K562 (cell line): ENCODE measurements around the gene GLI3. TPM values are rescaled to one million over a fixed set of nuclear protein-coding genes. Genes with fewer than 3 reads are reported as not detected.
A peak's percentile ranks its signal among the peaks of the same experiment; 100 is the strongest.

Experiments used
- ATAC-seq: fragments of 200-7000 bp; cut with Tn5 transposase; 3 replicates; pipeline ENCODE4 v1.9.1; 2020; ENCODE audit warnings: moderate library complexity
- BruUV-seq: library from RNA; stranded (reverse); fragments of 400-500 nt; replicated peaks from 2 replicates; lab custom pipeline; 2021; lab: Mats Ljungman, UMichigan
- CTCF ChIA-PET: fragments of 300-600 bp; formaldehyde crosslinking; extraction: SDS; loops from one replicate; lab custom pipeline; 2021; ENCODE audit warnings: low intra/inter-chr PET ratio; lab: Yijun Ruan, JAX
- POLR2A ChIA-PET: fragments of 300-600, 350-650 bp; sonication (Branson Sonifier 250); formaldehyde crosslinking; extraction: SDS; loops from one replicate; lab custom pipeline; 2021; ENCODE audit warnings: antibody characterized with exemption, inconsistent platforms; lab: Yijun Ruan, JAX
- DNase-seq, 4 experiments: peaks; one replicate each; pipeline versions ENCODE4 v3.0.0 to v3.0.0-alpha.2; 2011 to 2018; ENCODE audit warnings: low spot score in 3 of 4, mixed read lengths in 3 of 4; ENCODE audit errors: extremely low read depth in 1 of 4
- FAIRE-seq: peaks from 2 replicates; lab custom pipeline; 2011; peaks lifted over from hg19 to GRCh38; lab: Jason Lieb, UNC
- H2AFZ ChIP-seq: 2 replicates; pipeline ENCODE4 v1.6.0; 2011; ENCODE audit warnings: low read depth, low read length, control low read depth, inconsistent platforms
- H3K27ac ChIP-seq: fragments of 200-600 bp; 3 replicates; pipeline ENCODE4 v1.8.0; 2011; ENCODE audit warnings: low read depth, mild to moderate bottlenecking, control low read depth, inconsistent platforms, low read length, moderate library complexity, mixed read lengths; ENCODE audit errors: extremely low read depth
- H3K27me3 ChIP-seq, 2 experiments: fragments of 300-600 bp in 1 of 2; 2 replicates in 1 of 2; 3 replicates in 1 of 2; pipeline versions ENCODE4 v1.6.0 to v1.8.0; 2011; ENCODE audit warnings: inconsistent platforms in 2 of 2, low read length in 2 of 2, mild to moderate bottlenecking in 1 of 2, mixed read lengths in 1 of 2, moderate library complexity in 1 of 2; ENCODE audit not compliant: control insufficient read depth in 2 of 2, insufficient read depth in 2 of 2
- H3K36me3 ChIP-seq: fragments of 300-600 bp; 3 replicates; pipeline ENCODE4 v1.8.0; 2011; ENCODE audit warnings: mild to moderate bottlenecking, low read length, inconsistent platforms; ENCODE audit not compliant: control insufficient read depth, insufficient read depth
- H3K4me1 ChIP-seq, 2 experiments: fragments of 200-600 bp in 1 of 2; replicated peaks in 1 of 2; 2 replicates in 1 of 2; 3 replicates in 1 of 2; pipeline versions ENCODE4 v1.5.1 to v1.8.0; 2011; ENCODE audit warnings: inconsistent platforms in 2 of 2, low read length in 2 of 2, mild to moderate bottlenecking in 1 of 2, mixed read lengths in 1 of 2, moderate library complexity in 1 of 2; ENCODE audit not compliant: control insufficient read depth in 2 of 2, insufficient read depth in 2 of 2
- H3K4me2 ChIP-seq: 2 replicates; pipeline ENCODE4 v1.6.1; 2011; ENCODE audit warnings: low read length, control low read depth, inconsistent platforms, mixed read lengths; ENCODE audit not compliant: insufficient read depth
- H3K4me3 ChIP-seq: fragments of 200-600 bp; sonication (generic), shearing (Covaris generic); 2 replicates; pipeline ENCODE4 v1.5.1; 2016; ENCODE audit warnings: control low read depth, inconsistent platforms
- H3K79me2 ChIP-seq: fragments of 200-600 bp; 3 replicates; pipeline ENCODE4 v1.8.0; 2011; ENCODE audit warnings: low read length, inconsistent platforms; ENCODE audit not compliant: control insufficient read depth, insufficient read depth
- H3K9ac ChIP-seq, 2 experiments: 2 replicates each; pipeline versions ENCODE4 v1.6.0 to v1.6.1; 2011; ENCODE audit warnings: low read depth in 2 of 2, low read length in 2 of 2, control low read depth in 1 of 2, inconsistent platforms in 1 of 2, mild to moderate bottlenecking in 1 of 2, mixed read lengths in 1 of 2; ENCODE audit not compliant: insufficient read depth in 1 of 2
- H3K9me1 ChIP-seq: one replicate; pipeline ENCODE4 v1.6.0; 2011; ENCODE audit warnings: inconsistent platforms, mild to moderate bottlenecking, low read length, moderate library complexity; ENCODE audit not compliant: control insufficient read depth, insufficient read depth
- H3K9me3 ChIP-seq: replicated peaks from 2 replicates; pipeline ENCODE4 v1.5.1; 2011; ENCODE audit warnings: low read depth, low read length, inconsistent platforms; ENCODE audit not compliant: control insufficient read depth, insufficient read depth
- H4K20me1 ChIP-seq: replicated peaks from 2 replicates; pipeline ENCODE4 v1.6.1; 2011; ENCODE audit warnings: low read length, inconsistent platforms, mixed read lengths; ENCODE audit not compliant: control insufficient read depth, insufficient read depth
- CCAR2 ChIP-seq: fragments of 200-400 bp; formaldehyde crosslinking; IDR thresholded peaks from 2 replicates; pipeline ENCODE4 v1.6.1; 2017; ENCODE audit warnings: mild to moderate bottlenecking, low read depth, low read length
- CTCF ChIP-seq, 3 experiments: IDR thresholded peaks in 2 of 3; conservative IDR thresholded peaks in 1 of 3; 2 replicates each; pipeline ENCODE4 v1.5.1; 2011 to 2012; ENCODE audit warnings: low read length in 3 of 3, mild to moderate bottlenecking in 3 of 3, control low read depth in 2 of 3, improper control_type of control experiment in 1 of 3, inconsistent platforms in 1 of 3, low read depth in 1 of 3, mixed read lengths in 1 of 3, moderate library complexity in 1 of 3; ENCODE audit not compliant: insufficient read depth in 2 of 3
- EP400 ChIP-seq: fragments of 450-650 bp; IDR thresholded peaks from 2 replicates; pipeline ENCODE4 v1.6.1; 2017; ENCODE audit warnings: antibody characterized with exemption, mild to moderate bottlenecking, moderate library complexity
- HDAC3 ChIP-seq: fragments of 450-650 bp; IDR thresholded peaks from 2 replicates; pipeline ENCODE4 v1.6.1; 2018; ENCODE audit warnings: borderline replicate concordance, mild to moderate bottlenecking, moderate library complexity; ENCODE audit not compliant: partially characterized antibody
- HMG20B ChIP-seq: fragments of 250-450 bp; sonication (Bioruptor Pico); IDR thresholded peaks from 2 replicates; pipeline ENCODE4 v1.5.0; 2021; ENCODE audit warnings: mild to moderate bottlenecking
- NFE2L1 ChIP-seq: fragments of 450-650 bp; IDR thresholded peaks from 2 replicates; pipeline ENCODE4 v1.6.1; 2016; ENCODE audit warnings: missing genetic modification characterization, low read depth, mild to moderate bottlenecking, missing compliant biosample characterization, moderate library complexity, borderline replicate concordance
- NR1H2 ChIP-seq: sonication (generic); formaldehyde crosslinking; IDR thresholded peaks from 2 replicates; pipeline ENCODE4 v1.4.0; 2020; ENCODE audit warnings: mild to moderate bottlenecking, missing genetic modification reagents
- RAD21 ChIP-seq, 2 experiments: fragments of 250-450 bp in 1 of 2; fragments of 450-650 bp in 1 of 2; sonication (Bioruptor Pico) in 1 of 2; formaldehyde crosslinking in 1 of 2; IDR thresholded peaks in 1 of 2; conservative IDR thresholded peaks in 1 of 2; 2 replicates each; pipeline versions ENCODE4 v1.4.0 to v1.8.0; 2020 to 2022; ENCODE audit warnings: mild to moderate bottlenecking in 2 of 2, moderate library complexity in 1 of 2
- SMC3 ChIP-seq: conservative IDR thresholded peaks from 2 replicates; pipeline ENCODE4 v1.6.1; 2011; ENCODE audit warnings: low read depth, low read length, improper control_type of control experiment; ENCODE audit not compliant: insufficient read depth
- XRCC3 ChIP-seq: fragments of 450-650 bp; IDR thresholded peaks from 2 replicates; pipeline ENCODE4 v1.6.1; 2017; ENCODE audit warnings: mild to moderate bottlenecking, moderate library complexity
- ZNF239 ChIP-seq: fragments of 250-450 bp; sonication (Bioruptor Pico); IDR thresholded peaks from 2 replicates; pipeline ENCODE4 v1.4.0; 2020; ENCODE audit warnings: mild to moderate bottlenecking
- ZNF740 ChIP-seq, 3 experiments: fragments of 200-800 bp in 1 of 3; sonication (Bioruptor generic) in 1 of 3; sonication (generic) in 1 of 3; formaldehyde crosslinking in 1 of 3; IDR thresholded peaks; 2 replicates each; pipeline versions ENCODE4 v1.6.1 to v1.8.0; 2016 to 2022; ENCODE audit warnings: mild to moderate bottlenecking in 2 of 3, missing compliant biosample characterization in 2 of 3, missing genetic modification characterization in 2 of 3, missing genetic modification reagents in 1 of 3
- WGBS: fragments of 100-300 bp; shearing (Covaris generic); methylation state at CpG from one replicate; pipeline ENCODE4 v1.1.6; 2016; ENCODE audit warnings: low coverage, mixed read lengths; ENCODE audit not compliant: insufficient coverage; ENCODE audit errors: missing lambda C conversion rate; 5-methylcytosine and 5-hydroxymethylcytosine counted together
- in situ Hi-C: fragments of 300-500 bp; cut with MboI; formaldehyde crosslinking; loops from 4 replicates; pipeline ENCODE4 v1.15.0; 2018; ENCODE audit warnings: inconsistent platforms, mixed read lengths
- intact Hi-C: fragments of 100-400 bp; cut with micrococcal nuclease; formaldehyde crosslinking; loops from 2 replicates; pipeline ENCODE4 v1.14.2; 2022
- polyA plus RNA-seq, 8 experiments: library from polyadenylated mRNA; depleted of rRNA in 4 of 8; stranded (reverse) in 5 of 8; unstranded in 3 of 8; fragments of >200 nt; fragmentation: Nextera tagmentation in 2 of 8; fragmentation: Illumina TruSeq in 1 of 8; extraction: Ambion mirVana in 2 of 8; extraction: Trizol in 1 of 8; gene quantifications; 2 replicates each; pipeline versions ENCODE4 v1.2.1 to v1.2.3, GENCODE V29; 2011 to 2014; ENCODE audit warnings: inconsistent platforms in 1 of 8, missing spikeins in 1 of 8
- total RNA-seq, 7 experiments: library from RNA; depleted of rRNA in 6 of 7; stranded (reverse); fragments of >200 nt in 6 of 7; fragmentation: Illumina TruSeq in 2 of 7; extraction: Trizol in 2 of 7; gene quantifications; 2 replicates each; pipeline versions ENCODE4 v1.2.1 to v1.2.3, GENCODE V29; 2011 to 2021; ENCODE audit warnings: low replicate concordance in 1 of 7

GLI3 gene
- total and polyA plus RNA-seq, 9 of the 15 experiments (the other 6 are each of a cell fraction or from before 2014, with no cell fraction given), result 0.01 to 0.18 (median 0.07) TPM; not detected in 6

- peak; percentile 43 to 69 (median 55) for TF ChIP-seq CTCF (IDR thresholded peaks at IDR 0.05 in 2 of 3, conservative IDR thresholded peaks at IDR 0.05 in 1 of 3; ENCODE audit: insufficient read depth in 2 of 3, low read depth in 1 of 3, low read length in 3 of 3)
- TF ChIP-seq CCAR2, result no peak
- TF ChIP-seq ZNF239, result no peak
- TF ChIP-seq HDAC3, result no peak
- TF ChIP-seq NFE2L1 (tag), result no peak
- TF ChIP-seq RAD21 (CRISPR knock-in tag; conservative IDR thresholded peaks at IDR 0.05 in 1 of 2, IDR thresholded peaks at IDR 0.05 in 1 of 2), result peak; percentile 46 to 51
- no peak for TF ChIP-seq EP400
- TF ChIP-seq SMC3, result peak; percentile 36; the same call in 1 of the 2 replicates
- TF ChIP-seq NR1H2 (CRISPR knock-in tag), result no peak
- TF ChIP-seq, all 486 proteins: peak for 5
These were observed 259.8 kb downstream of the GLI3 start (continued) for GRCh38 chr7:41977151-41977651.

- no peaks in the 10 kb centered on the region for H3K79me2 ChIP-seq
- no TSS peak for BruUV-seq
- FAIRE-seq (no peak), DNase-seq (no peak), ATAC-seq (no peak)
- H4K20me1 ChIP-seq, result no peaks in the 10 kb centered on the region; the same call in 1 of the 2 replicates
- peaks cover 4% of the 10 kb centered on the region for H3K9me1 ChIP-seq
- in situ Hi-C loops, result no loop called here
- H3K4me2 ChIP-seq, result no peak overlapping the region
- no peak overlapping the region for H3K4me3 ChIP-seq
- CTCF ChIA-PET, result no interaction called here
- 0% methylated on average over 2 of the region's 2 CpGs for WGBS
- H3K9ac ChIP-seq, result no peak overlapping the region
- H3K27ac ChIP-seq, result no peak overlapping the region
- no peak for TF ChIP-seq XRCC3
- TF ChIP-seq HMG20B (CRISPR knock-in tag), result no peak
- TF ChIP-seq ZNF740 (CRISPR knock-in tag; IDR thresholded peaks at IDR 0.05), result no peak
- no peak for TF ChIP-seq ZNF740 (tag; IDR thresholded peaks at IDR 0.05)
- POLR2A ChIA-PET, result no interaction called here
- no peak overlapping the region for H2AFZ ChIP-seq
- H3K4me1 ChIP-seq, result no peaks in the 10 kb centered on the region
- no peaks in the 10 kb centered on the region for H3K36me3 ChIP-seq
- peaks cover 0 to 5% of the 10 kb centered on the region in 2 experiments; a peak in 2 of 5 replicates for H3K27me3 ChIP-seq
- no peaks in the 10 kb centered on the region for H3K9me3 ChIP-seq
- intact Hi-C loops, result no loop called here
These were observed 260.6 kb downstream of the GLI3 start for GRCh38 chr7:41976411-41976810.
